Fibroblast of the aortic adventitia (primary cell): Measurements from ENCODE around the gene SLC35B1. TPM values are rescaled to one million over a fixed set of nuclear protein-coding genes. Genes with fewer than 3 reads are reported as not detected.

Experiments
- DNase-seq: peaks from one replicate; pipeline ENCODE4 v3.0.0-alpha.2; 2010; ENCODE audit warnings: low read depth
- H3K4me3 ChIP-seq: 2 replicates; pipeline ENCODE4 v1.5.1; 2011; ENCODE audit warnings: low read depth, mild to moderate bottlenecking, control low read depth, low read length, moderate library complexity
- CTCF ChIP-seq: IDR thresholded peaks from 2 replicates; pipeline ENCODE4 v1.5.1; 2011; ENCODE audit warnings: mild to moderate bottlenecking, low read length, control low read depth, inconsistent platforms; ENCODE audit not compliant: insufficient read depth
- total RNA-seq: library from RNA; depleted of rRNA; stranded (reverse); fragments of >200 nt; gene quantifications from 2 replicates; pipeline ENCODE4 v1.2.3, GENCODE V29; 2012; ENCODE audit warnings: low replicate concordance

The SLC35B1 gene
- total RNA-seq, 1 donor: 59.7 TPM

DNA sequence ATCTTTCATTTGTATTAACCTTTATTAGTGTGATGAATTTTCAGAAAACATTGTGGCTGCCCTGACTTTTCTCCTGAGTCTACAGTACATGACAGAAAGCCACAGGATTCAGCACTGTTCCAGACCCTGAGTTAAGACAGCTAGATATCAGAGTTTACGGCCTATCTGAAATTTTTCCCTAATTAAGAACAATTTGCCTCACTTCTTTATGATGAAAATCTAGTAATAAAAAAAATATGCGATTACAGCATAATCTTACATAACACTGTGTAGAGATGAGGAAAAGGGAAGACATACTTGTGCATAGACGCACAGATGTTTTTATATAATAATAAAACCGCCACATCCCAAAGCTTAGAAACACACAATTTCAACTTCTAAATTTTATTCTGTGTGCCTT, 37.1 kb downstream of the SLC35B1 start:
- no peak for DNase-seq
- TF ChIP-seq CTCF: no peak
- H3K4me3 ChIP-seq: no peak overlapping the region

DNA sequence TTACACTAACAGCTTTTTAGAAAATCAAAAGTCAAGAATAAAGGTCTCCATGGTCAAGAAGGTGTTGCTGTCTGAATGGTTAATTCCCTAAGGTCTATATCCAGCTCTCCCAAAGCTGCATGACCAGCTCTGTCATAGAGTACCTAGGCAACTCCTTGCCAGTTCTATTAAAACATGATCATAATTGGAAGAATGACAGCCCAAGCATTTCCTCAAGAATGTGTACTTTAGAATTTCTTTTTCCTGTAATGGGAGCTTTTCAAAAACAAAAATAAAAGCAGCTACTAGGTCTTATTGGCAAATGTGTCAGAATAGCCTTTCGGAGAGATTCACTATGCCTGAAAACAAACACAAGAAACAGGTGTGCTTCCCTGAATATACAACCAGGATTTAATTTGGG, 37.8 kb downstream of the SLC35B1 start:
- no peak overlapping the region for H3K4me3 ChIP-seq
- TF ChIP-seq CTCF: no peak
- no peak for DNase-seq

DNA sequence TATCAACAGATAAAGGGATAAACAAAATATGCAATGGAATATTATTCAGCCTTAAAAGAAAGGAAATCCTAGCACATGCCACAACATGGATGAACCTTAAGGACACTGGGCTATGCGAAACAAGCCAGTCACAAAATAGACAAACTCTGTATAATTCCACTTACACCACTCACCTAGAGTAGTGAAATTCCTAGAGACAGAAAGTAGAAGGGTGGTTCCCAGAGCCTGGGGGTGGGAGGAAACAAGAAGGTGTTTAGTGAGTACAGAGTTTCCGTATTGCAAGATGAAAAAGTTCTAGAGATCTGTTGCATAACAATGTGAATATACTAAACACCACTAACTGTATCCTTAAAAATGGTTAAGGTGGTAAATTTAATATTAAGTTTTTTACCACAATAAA, 39.9 kb downstream of the SLC35B1 start:
- no peak overlapping the region for H3K4me3 ChIP-seq
- DNase-seq: no peak
- TF ChIP-seq CTCF: no peak

GRCh38 chr17:49664706-49665211, 43.0 kb downstream of the SLC35B1 start:
- TF ChIP-seq CTCF: no peak
- DNase-seq: no peak

GRCh38 chr17:49659661-49660382, 47.9 kb downstream of the SLC35B1 start:
- TF ChIP-seq CTCF: no peak
- no peak for DNase-seq
- no peak overlapping the region for H3K4me3 ChIP-seq

More at GRCh38 chr17:49664706-49665211, 43.0 kb downstream of the SLC35B1 start:
- no peak overlapping the region for H3K4me3 ChIP-seq

GRCh38 chr17:49656247-49656646, 51.5 kb downstream of the SLC35B1 start:
- TF ChIP-seq CTCF: no peak
- no peak overlapping the region for H3K4me3 ChIP-seq
- DNase-seq: no peak

Other genes with a start within 250 kb of the SLC35B1 start
- 3.3 TPM in 1 of 2 replicates, not detected in the other for gene NGFR, start 212.7 kb downstream of the SLC35B1 start, total RNA-seq
- 1.4 and 1.9 TPM in 2 replicates for gene NXPH3, start 132.1 kb downstream of the SLC35B1 start, total RNA-seq
- 46.1 and 85.4 TPM in 2 replicates for gene SPOP, start 29.9 kb downstream of the SLC35B1 start, total RNA-seq
- gene FAM117A, start 56.2 kb upstream of the SLC35B1 start, total RNA-seq: 1.1 TPM in 2 replicates
- 21.5 and 33.5 TPM in 2 replicates for gene KAT7, start 80.7 kb upstream of the SLC35B1 start, total RNA-seq
- not detected in 2 replicates for gene TAC4, start 140.1 kb upstream of the SLC35B1 start, total RNA-seq